ENCODE results near the gene DHDDS.

DHDDS gene

GRCh38 chr1:26518355-26518754 is 86.2 kb downstream of the DHDDS start:
- Mint-ChIP-seq H3K4me1 (ENCODE audit: low read depth) (no peaks in the 10 kb centered on the region), H3K36me3 (ENCODE audit: low read depth) (no peaks in the 10 kb centered on the region), H3K9me3 (no peaks in the 10 kb centered on the region), H3K4me3 (no peak overlapping the region), H3K27me3 (no peaks in the 10 kb centered on the region), H3K27ac (no peak overlapping the region)
- no peak for DNase-seq

GRCh38 chr1:26520339-26520738 is 88.2 kb downstream of the DHDDS start:
- H3K4me1 Mint-ChIP-seq (ENCODE audit: low read depth) = peaks cover 4% of the 10 kb centered on the region
- no peak overlapping the region for H3K4me3 Mint-ChIP-seq
- no peak overlapping the region for H3K27ac Mint-ChIP-seq
- no peaks in the 10 kb centered on the region for H3K36me3 Mint-ChIP-seq (ENCODE audit: low read depth)
- H3K9me3 Mint-ChIP-seq = no peaks in the 10 kb centered on the region
- no peak for DNase-seq
- peaks cover 3% of the 10 kb centered on the region for H3K27me3 Mint-ChIP-seq

Data from activated T-cell treated with anti-CD3 and anti-CD28 coated beads, Interleukin-2, amount 50 U/mL, for 24 hours (primary cell).